GM18519 (cell line): Measurements from ENCODE around the gene CAMK2A.

Source experiments
- ATAC-seq: cut with Tn5 transposase; IDR thresholded peaks from one replicate; pipeline ENCODE4 v1.9.1; 2021; ENCODE audit warnings: mild to moderate bottlenecking, moderate library complexity; ENCODE audit not compliant: unreplicated experiment, low FRiP score

Gene CAMK2A

GRCh38 chr5:150289551-150290390 is at the start of gene CAMK2A:
CAMK2A (minus strand) TSS chr5:150289773; CDS start chr5:150289625, 148 bp downstream.
- no peak for ATAC-seq

- no peak for ATAC-seq
Measured at GRCh38 chr5:150339165-150339564, 49.6 kb upstream of the CAMK2A start.

GRCh38 chr5:150338546-150338945 is 49.0 kb upstream of the CAMK2A start:
- no peak for ATAC-seq

GRCh38 chr5:150335778-150336177 is 46.2 kb upstream of the CAMK2A start:
- ATAC-seq = no peak

- ATAC-seq = no peak
Measured at GRCh38 chr5:150333400-150333799, 43.8 kb upstream of the CAMK2A start.

GRCh38 chr5:150329881-150330876 is 40.6 kb upstream of the CAMK2A start:
- ATAC-seq = no peak

GRCh38 chr5:150329038-150329437 is 39.5 kb upstream of the CAMK2A start:
- no peak for ATAC-seq

GRCh38 chr5:150328515-150328914 is 38.9 kb upstream of the CAMK2A start:
- no peak for ATAC-seq

- ATAC-seq = no peak
Measured at GRCh38 chr5:150327139-150327538, 37.6 kb upstream of the CAMK2A start.

- ATAC-seq = no peak
Measured at GRCh38 chr5:150326707-150327106, 37.1 kb upstream of the CAMK2A start.

GRCh38 chr5:150325426-150325825 is 35.9 kb upstream of the CAMK2A start:
- no peak for ATAC-seq

- no peak for ATAC-seq
Measured at GRCh38 chr5:150323819-150324218, 34.2 kb upstream of the CAMK2A start.

- ATAC-seq = no peak
Measured at GRCh38 chr5:150323092-150323491, 33.5 kb upstream of the CAMK2A start.

GRCh38 chr5:150322202-150322601 is 32.6 kb upstream of the CAMK2A start:
- no peak for ATAC-seq

GRCh38 chr5:150321784-150322183 is 32.2 kb upstream of the CAMK2A start:
- no peak for ATAC-seq

- no peak for ATAC-seq
Measured at GRCh38 chr5:150321211-150321610, 31.6 kb upstream of the CAMK2A start.

- no peak for ATAC-seq
Measured at GRCh38 chr5:150320044-150320613, 30.6 kb upstream of the CAMK2A start.

- ATAC-seq = no peak
Measured at GRCh38 chr5:150319484-150319790, 29.9 kb upstream of the CAMK2A start.

GRCh38 chr5:150318613-150319483 is 29.3 kb upstream of the CAMK2A start:
- ATAC-seq = no peak
